GM12878 (cell line): ENCODE results near the gene GIMAP8.

Experiments used
- BHLHE40 ChIP-seq, 2 experiments: fragments of 450-650 bp in 1 of 2; IDR thresholded peaks; 2 replicates each; pipeline ENCODE4 v1.6.1; 2011 to 2017; ENCODE audit warnings: low read depth in 2 of 2, borderline replicate concordance in 1 of 2, improper control_type of control experiment in 1 of 2, low read length in 1 of 2, mild to moderate bottlenecking in 1 of 2
- CHD1 ChIP-seq: IDR thresholded peaks from 2 replicates; pipeline ENCODE4 v1.6.1; 2012; ENCODE audit warnings: low read depth, low read length, improper control_type of control experiment
- CTCF ChIP-seq, 3 experiments: IDR thresholded peaks in 2 of 3; conservative IDR thresholded peaks in 1 of 3; 2 replicates each; pipeline ENCODE4 v1.5.1; 2011; ENCODE audit warnings: low read depth in 3 of 3, low read length in 3 of 3, mild to moderate bottlenecking in 3 of 3, control low read depth in 2 of 3, moderate library complexity in 2 of 3, inconsistent platforms in 1 of 3, mixed read lengths in 1 of 3; ENCODE audit not compliant: control insufficient read depth in 2 of 3, insufficient read depth in 1 of 3; ENCODE audit errors: extremely low read depth in 1 of 3
- ELK1 ChIP-seq: IDR thresholded peaks from 2 replicates; pipeline ENCODE4 v1.6.1; 2012; ENCODE audit warnings: low read depth, low read length, improper control_type of control experiment
- EZH2 ChIP-seq: IDR thresholded peaks from 2 replicates; pipeline ENCODE4 v1.6.1; 2012; ENCODE audit warnings: low read depth, mild to moderate bottlenecking, control low read depth, inconsistent platforms, low read length, borderline replicate concordance; ENCODE audit not compliant: control insufficient read depth
- MAX ChIP-seq: IDR thresholded peaks from 2 replicates; pipeline ENCODE4 v1.6.1; 2012; ENCODE audit warnings: low read depth, low read length, improper control_type of control experiment
- MEF2A ChIP-seq: IDR thresholded peaks from 2 replicates; pipeline ENCODE4 v1.6.1; 2011; ENCODE audit warnings: low read depth, mild to moderate bottlenecking, low read length, moderate library complexity; ENCODE audit not compliant: insufficient read depth
- RAD21 ChIP-seq: IDR thresholded peaks from 2 replicates; pipeline ENCODE4 v1.6.1; 2011; ENCODE audit warnings: mild to moderate bottlenecking, low read depth, low read length, moderate library complexity; ENCODE audit not compliant: insufficient read depth
- SREBF2 ChIP-seq: IDR thresholded peaks from 2 replicates; pipeline ENCODE4 v1.6.1; 2012; ENCODE audit warnings: mild to moderate bottlenecking, low read length
- YY1 ChIP-seq: IDR thresholded peaks from 2 replicates; pipeline ENCODE4 v1.6.1; 2011; ENCODE audit warnings: low read depth, mild to moderate bottlenecking, low read length
- TF ChIP-seq, protein P1 (sequence below): fragments of 450-650 bp; IDR thresholded peaks from 2 replicates; pipeline ENCODE4 v1.6.1; 2017; ENCODE audit warnings: mild to moderate bottlenecking, moderate library complexity

DNA sequence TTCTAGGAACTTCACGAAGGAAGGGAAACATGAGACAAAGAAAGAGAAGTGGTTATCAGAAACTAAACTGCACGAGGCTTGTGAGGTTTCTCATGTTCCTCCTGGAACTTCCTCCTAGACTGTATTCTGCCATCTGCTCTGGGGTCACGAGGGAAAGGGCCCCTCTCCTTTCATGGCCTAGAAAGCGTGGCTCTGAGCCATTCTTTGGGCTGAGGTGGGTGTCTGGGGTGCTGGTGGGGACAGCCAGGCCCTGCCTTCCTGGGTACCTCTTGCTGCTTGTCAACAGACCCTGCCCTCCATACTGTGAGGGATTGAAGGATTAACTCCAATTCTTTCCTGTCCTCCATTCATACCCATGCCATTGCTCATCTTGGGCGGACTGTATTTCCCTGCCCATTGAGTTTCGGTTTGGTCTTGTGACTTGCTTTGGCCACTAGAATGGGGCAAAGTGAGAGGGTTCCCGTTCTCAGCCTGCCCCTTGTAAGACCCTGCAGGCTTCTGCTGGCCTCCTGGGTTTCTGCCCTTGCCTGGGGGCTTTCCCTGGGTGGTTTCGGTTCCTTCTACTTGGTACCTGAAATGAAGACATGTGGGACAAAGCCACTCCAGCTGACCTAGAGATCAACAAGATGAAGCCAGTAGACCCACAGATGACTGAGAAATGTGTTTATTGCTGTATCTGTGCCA, 14.9 kb upstream of the GIMAP8 start:
- TF ChIP-seq ELK1 (peak; percentile 40; the same call in 1 of the 2 replicates), EZH2 (no peak), SREBF2 (no peak), MEF2A (peak; percentile 65; the same call in 1 of the 2 replicates), MAX (peak; percentile 80), CTCF (IDR thresholded peaks at IDR 0.05 in 2 of 3, conservative IDR thresholded peaks at IDR 0.05 in 1 of 3; ENCODE audit: control insufficient read depth in 2 of 3, extremely low read depth in 1 of 3, insufficient read depth in 1 of 3, low read depth in 3 of 3, low read length in 3 of 3) (no peak), YY1 (peak; percentile 65), BHLHE40 (IDR thresholded peaks at IDR 0.05; ENCODE audit: borderline replicate concordance in 1 of 2, low read depth in 2 of 2, low read length in 1 of 2) (peak; percentile 82 to 93), RAD21 (no peak), CHD1 (no peak)
- TF ChIP-seq, protein P1, sequence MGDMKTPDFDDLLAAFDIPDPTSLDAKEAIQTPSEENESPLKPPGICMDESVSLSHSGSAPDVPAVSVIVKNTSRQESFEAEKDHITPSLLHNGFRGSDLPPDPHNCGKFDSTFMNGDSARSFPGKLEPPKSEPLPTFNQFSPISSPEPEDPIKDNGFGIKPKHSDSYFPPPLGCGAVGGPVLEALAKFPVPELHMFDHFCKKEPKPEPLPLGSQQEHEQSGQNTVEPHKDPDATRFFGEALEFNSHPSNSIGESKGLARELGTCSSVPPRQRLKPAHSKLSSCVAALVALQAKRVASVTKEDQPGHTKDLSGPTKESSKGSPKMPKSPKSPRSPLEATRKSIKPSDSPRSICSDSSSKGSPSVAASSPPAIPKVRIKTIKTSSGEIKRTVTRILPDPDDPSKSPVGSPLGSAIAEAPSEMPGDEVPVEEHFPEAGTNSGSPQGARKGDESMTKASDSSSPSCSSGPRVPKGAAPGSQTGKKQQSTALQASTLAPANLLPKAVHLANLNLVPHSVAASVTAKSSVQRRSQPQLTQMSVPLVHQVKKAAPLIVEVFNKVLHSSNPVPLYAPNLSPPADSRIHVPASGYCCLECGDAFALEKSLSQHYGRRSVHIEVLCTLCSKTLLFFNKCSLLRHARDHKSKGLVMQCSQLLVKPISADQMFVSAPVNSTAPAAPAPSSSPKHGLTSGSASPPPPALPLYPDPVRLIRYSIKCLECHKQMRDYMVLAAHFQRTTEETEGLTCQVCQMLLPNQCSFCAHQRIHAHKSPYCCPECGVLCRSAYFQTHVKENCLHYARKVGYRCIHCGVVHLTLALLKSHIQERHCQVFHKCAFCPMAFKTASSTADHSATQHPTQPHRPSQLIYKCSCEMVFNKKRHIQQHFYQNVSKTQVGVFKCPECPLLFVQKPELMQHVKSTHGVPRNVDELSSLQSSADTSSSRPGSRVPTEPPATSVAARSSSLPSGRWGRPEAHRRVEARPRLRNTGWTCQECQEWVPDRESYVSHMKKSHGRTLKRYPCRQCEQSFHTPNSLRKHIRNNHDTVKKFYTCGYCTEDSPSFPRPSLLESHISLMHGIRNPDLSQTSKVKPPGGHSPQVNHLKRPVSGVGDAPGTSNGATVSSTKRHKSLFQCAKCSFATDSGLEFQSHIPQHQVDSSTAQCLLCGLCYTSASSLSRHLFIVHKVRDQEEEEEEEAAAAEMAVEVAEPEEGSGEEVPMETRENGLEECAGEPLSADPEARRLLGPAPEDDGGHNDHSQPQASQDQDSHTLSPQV = 0 out of 2 replicates have a peak, but pooled peaks have one; percentile 3
